Measurements from ENCODE around the gene CTIF. TPM values are rescaled to one million over a fixed set of nuclear protein-coding genes. Genes with fewer than 3 reads are reported as not detected.

The CTIF gene
- total RNA-seq, 1 experiment from 2014 or later = 5.8 TPM

GRCh38 chr18:48548011-48548771 is 9.4 kb downstream of the CTIF start:
- peaks cover 3% of the 10 kb centered on the region; the same call in 1 of the 2 replicates for H3K4me1 ChIP-seq (ENCODE audit: insufficient read depth, low read length)
- ATAC-seq = no peak
- no peaks in the 10 kb centered on the region for H3K9me2 ChIP-seq (replicated peaks; ENCODE audit: low read length)
- intact Hi-C loops (cut with micrococcal nuclease) = loop anchor here (10.0 kb wide), 1 partner anchor 73 kb away; no protein-coding TSS in a partner anchor
- no peak overlapping the region for H3K4me2 ChIP-seq (ENCODE audit: low read length)
- no peaks in the 10 kb centered on the region for H3F3A ChIP-seq (ENCODE audit: low read length, unreplicated experiment)
- no peak overlapping the region for H2AFZ ChIP-seq (ENCODE audit: low read length)
- DNase-seq = peak; percentile 9
- H4K20me1 ChIP-seq (ENCODE audit: low read length) = no peaks in the 10 kb centered on the region
- no peaks in the 10 kb centered on the region for H3K9me3 ChIP-seq (ENCODE audit: low read length)
- TF ChIP-seq EZH2phosphoT487 (IDR thresholded peaks at IDR 0.05; ENCODE audit: borderline replicate concordance, low read length) (no peak), EZH2 (IDR thresholded peaks at IDR 0.05; ENCODE audit: low read length, unreplicated experiment) (no peak), CTCF (conservative IDR thresholded peaks at IDR 0.05; ENCODE audit: low read depth, low read length) (no peak)
- no peaks in the 10 kb centered on the region for H3K79me2 ChIP-seq (ENCODE audit: low read length)
- H3K27ac ChIP-seq (ENCODE audit: low read length) = no peak overlapping the region
- H3K27me3 ChIP-seq (ENCODE audit: low read length) = no peaks in the 10 kb centered on the region
- ChIA-PET POLR2A (ENCODE audit: unreplicated experiment) (no interaction called here), CTCF (no interaction called here)
- BruUV-seq (replicated peaks) = no TSS peak
- no peak overlapping the region for H3K9ac ChIP-seq (ENCODE audit: low read length)
- H3K4me3 ChIP-seq (ENCODE audit: low read length) = no peak overlapping the region
- H3K36me3 ChIP-seq (ENCODE audit: low read depth, low read length) = no peaks in the 10 kb centered on the region

- no peak overlapping the region for H3K4me2 ChIP-seq (ENCODE audit: low read length)
- no TSS peak for BruUV-seq (replicated peaks)
- no peaks in the 10 kb centered on the region for H3K79me2 ChIP-seq (ENCODE audit: low read length)
Measured at GRCh38 chr18:48548921-48549320, 10.1 kb downstream of the CTIF start.

More at GRCh38 chr18:48548921-48549320, 10.1 kb downstream of the CTIF start:
- H4K20me1 ChIP-seq (ENCODE audit: low read length) = no peaks in the 10 kb centered on the region
- intact Hi-C loops (cut with micrococcal nuclease) = loop anchor here (10.0 kb wide), 1 partner anchor 74 kb away; no protein-coding TSS in a partner anchor
- H2AFZ ChIP-seq (ENCODE audit: low read length) = no peak overlapping the region
- no peaks in the 10 kb centered on the region for H3K36me3 ChIP-seq (ENCODE audit: low read depth, low read length)
- DNase-seq (no peak), ATAC-seq (no peak)
- H3K9ac ChIP-seq (ENCODE audit: low read length) = no peak overlapping the region
- ChIA-PET CTCF (no interaction called here), POLR2A (ENCODE audit: unreplicated experiment) (no interaction called here)
- no peaks in the 10 kb centered on the region for H3K9me2 ChIP-seq (replicated peaks; ENCODE audit: low read length)
- H3K27ac ChIP-seq (ENCODE audit: low read length) = no peak overlapping the region
- H3K27me3 ChIP-seq (ENCODE audit: low read length) = no peaks in the 10 kb centered on the region
- TF ChIP-seq EZH2phosphoT487 (IDR thresholded peaks at IDR 0.05; ENCODE audit: borderline replicate concordance, low read length) (no peak), CTCF (conservative IDR thresholded peaks at IDR 0.05; ENCODE audit: low read depth, low read length) (no peak), EZH2 (IDR thresholded peaks at IDR 0.05; ENCODE audit: low read length, unreplicated experiment) (no peak)
- H3F3A ChIP-seq (ENCODE audit: low read length, unreplicated experiment) = no peaks in the 10 kb centered on the region
- no peaks in the 10 kb centered on the region for H3K9me3 ChIP-seq (ENCODE audit: low read length)
- no peaks in the 10 kb centered on the region for H3K4me1 ChIP-seq (ENCODE audit: insufficient read depth, low read length)
- no peak overlapping the region for H3K4me3 ChIP-seq (ENCODE audit: low read length)
